ENCODE measurements around the gene MCL1. TPM values are rescaled to one million over a fixed set of nuclear protein-coding genes. Genes with fewer than 3 reads are reported as not detected.
A peak's percentile ranks its signal among the peaks of the same experiment; 100 is the strongest.
"Not testable (repeated sequence)": the region's sequence is repeated elsewhere in the genome, so short reads cannot be mapped to it uniquely, and the experiment has no call there.

The MCL1 gene
- total and polyA plus RNA-seq, 2 donors (not counting 1 experiment from before 2014, with no cell fraction given), result 108 to 233 TPM

GRCh38 chr1:150567341-150567716 lies 12.1 kb downstream of the MCL1 start:
- peaks cover 48% of the 10 kb centered on the region for H3K4me1 ChIP-seq (ENCODE audit: control insufficient read depth, extremely low read depth, insufficient read depth, low read length)
- peaks cover 34% of the 10 kb centered on the region for H3K79me2 ChIP-seq (ENCODE audit: control insufficient read depth, insufficient read depth, low read length)
- peak overlapping the region; percentile 68 for H3K4me2 ChIP-seq (ENCODE audit: extremely low read depth, insufficient read depth, low read length)
- no peak overlapping the region for H2AFZ ChIP-seq (ENCODE audit: low read length)
- H3K27me3 ChIP-seq (ENCODE audit: control insufficient read depth, insufficient read depth, low read length), result no peaks in the 10 kb centered on the region
- peak overlapping the region in 3 of 4 experiments; percentile 2 to 37 (median 28) for H3K4me3 ChIP-seq (replicated peaks in 1 of 4; ENCODE audit: control extremely low read depth in 1 of 4, insufficient read depth in 1 of 4, low read depth in 3 of 4, low read length in 4 of 4)
- H4K20me1 ChIP-seq (ENCODE audit: control insufficient read depth, extremely low read depth, insufficient read depth, low read length), result no peaks in the 10 kb centered on the region
- no peaks in the 10 kb centered on the region for H3K36me3 ChIP-seq (ENCODE audit: control insufficient read depth, insufficient read depth, low read length)
- no peaks in the 10 kb centered on the region for H3K9me3 ChIP-seq (ENCODE audit: control insufficient read depth, insufficient read depth, low read depth, low read length)
- peak in 1 of 2 donors; percentile 78 for DNase-seq (ENCODE audit: low read depth in 2 of 2)
- peak overlapping the region; percentile 87 for H3K27ac ChIP-seq (ENCODE audit: insufficient read depth, low read length)
- peak overlapping the region; percentile 59 for H3K9ac ChIP-seq (ENCODE audit: insufficient read depth, low read length)
- TF ChIP-seq EZH2 (IDR thresholded peaks at IDR 0.05; ENCODE audit: low read length, missing control alignments) (no peak), CTCF (conservative IDR thresholded peaks at IDR 0.05 in 1 of 2, IDR thresholded peaks at IDR 0.05 in 1 of 2; ENCODE audit: low read depth in 1 of 2, low read length in 2 of 2) (no peak)

- Histone ChIP-seq H3K36me3 (ENCODE audit: control insufficient read depth, insufficient read depth, low read length) (no peaks in the 10 kb centered on the region), H3K9ac (ENCODE audit: insufficient read depth, low read length) (no peak overlapping the region), H3K79me2 (ENCODE audit: control insufficient read depth, insufficient read depth, low read length) (peaks cover 31% of the 10 kb centered on the region), H3K9me3 (ENCODE audit: control insufficient read depth, insufficient read depth, low read depth, low read length) (no peaks in the 10 kb centered on the region), H3K4me1 (ENCODE audit: control insufficient read depth, extremely low read depth, insufficient read depth, low read length) (peaks cover 52% of the 10 kb centered on the region), H3K4me2 (ENCODE audit: extremely low read depth, insufficient read depth, low read length) (peak overlapping the region; percentile 68), H3K27ac (ENCODE audit: insufficient read depth, low read length) (peak overlapping the region; percentile 87), H3K27me3 (ENCODE audit: control insufficient read depth, insufficient read depth, low read length) (no peaks in the 10 kb centered on the region), H2AFZ (ENCODE audit: low read length) (no peak overlapping the region), H3K4me3 (replicated peaks in 1 of 4; ENCODE audit: control extremely low read depth in 1 of 4, insufficient read depth in 1 of 4, low read depth in 3 of 4, low read length in 4 of 4) (peak overlapping the region in 2 of 4 experiments; percentile 28 to 37), H4K20me1 (ENCODE audit: control insufficient read depth, extremely low read depth, insufficient read depth, low read length) (no peaks in the 10 kb centered on the region)
- TF ChIP-seq CTCF (conservative IDR thresholded peaks at IDR 0.05 in 1 of 2, IDR thresholded peaks at IDR 0.05 in 1 of 2; ENCODE audit: low read depth in 1 of 2, low read length in 2 of 2), result no peak
- TF ChIP-seq EZH2 (IDR thresholded peaks at IDR 0.05; ENCODE audit: low read length, missing control alignments), result no peak
- DNase-seq (ENCODE audit: low read depth in 2 of 2), result no peak
Measured at GRCh38 chr1:150566589-150567340, 12.6 kb downstream of the MCL1 start.

GRCh38 chr1:150565240-150565991 lies 14.0 kb downstream of the MCL1 start:
- not testable (repeated sequence) for H2AFZ ChIP-seq (ENCODE audit: low read length); H3K27ac ChIP-seq (ENCODE audit: insufficient read depth, low read length); DNase-seq (ENCODE audit: low read depth in 2 of 2); H3K9me3 ChIP-seq (ENCODE audit: control insufficient read depth, insufficient read depth, low read depth, low read length); H3K4me3 ChIP-seq (replicated peaks in 1 of 4; ENCODE audit: control extremely low read depth in 1 of 4, insufficient read depth in 1 of 4, low read depth in 3 of 4, low read length in 4 of 4); H3K27me3 ChIP-seq (ENCODE audit: control insufficient read depth, insufficient read depth, low read length); H3K4me2 ChIP-seq (ENCODE audit: extremely low read depth, insufficient read depth, low read length); H4K20me1 ChIP-seq (ENCODE audit: control insufficient read depth, extremely low read depth, insufficient read depth, low read length); H3K36me3 ChIP-seq (ENCODE audit: control insufficient read depth, insufficient read depth, low read length); H3K9ac ChIP-seq (ENCODE audit: insufficient read depth, low read length)
- Histone ChIP-seq H3K4me1 (ENCODE audit: control insufficient read depth, extremely low read depth, insufficient read depth, low read length) (peaks cover 56% of the 10 kb centered on the region), H3K79me2 (ENCODE audit: control insufficient read depth, insufficient read depth, low read length) (peaks cover 28% of the 10 kb centered on the region)
